Endodermal cell (in vitro differentiated cells): ENCODE data around the gene WDR54. TPM values are rescaled to one million over a fixed set of nuclear protein-coding genes. Genes with fewer than 3 reads are reported as not detected.

Experiments
- DNase-seq: peaks from one replicate; pipeline ENCODE4 v3.0.0-alpha.2; 2017
- H3K27ac ChIP-seq: 2 replicates; pipeline ENCODE4 v1.5.1; 2013; ENCODE audit warnings: mild to moderate bottlenecking, low read depth, low read length, moderate library complexity
- H3K27me3 ChIP-seq: 2 replicates; pipeline ENCODE4 v1.6.1; 2013; ENCODE audit warnings: mild to moderate bottlenecking, low read length, moderate library complexity; ENCODE audit not compliant: insufficient read depth, control insufficient read depth, poor library complexity, severe bottlenecking
- H3K36me3 ChIP-seq: 2 replicates; pipeline ENCODE4 v1.7.0; 2013; ENCODE audit warnings: mild to moderate bottlenecking, low read length, moderate library complexity; ENCODE audit not compliant: control insufficient read depth, insufficient read depth
- H3K4me1 ChIP-seq: one replicate; pipeline ENCODE4 v1.7.0; 2013; ENCODE audit warnings: low read length; ENCODE audit not compliant: control insufficient read depth, insufficient read depth
- H3K4me3 ChIP-seq: 2 replicates; pipeline ENCODE4 v1.5.1; 2013; ENCODE audit warnings: mild to moderate bottlenecking, low read length, moderate library complexity
- H3K9ac ChIP-seq: 2 replicates; pipeline ENCODE4 v1.6.1; 2013; ENCODE audit warnings: mild to moderate bottlenecking, low read length, moderate library complexity; ENCODE audit not compliant: poor library complexity, severe bottlenecking; ENCODE audit errors: extremely low read depth
- H3K9me3 ChIP-seq: 2 replicates; pipeline ENCODE4 v1.6.1; 2013; ENCODE audit warnings: mild to moderate bottlenecking, low read length, moderate library complexity; ENCODE audit not compliant: control insufficient read depth
- H3K27ac Mint-ChIP-seq: 2 replicates; pipeline ENCODE4 v1.8.0; 2020; ENCODE audit warnings: mixed read lengths
- H3K27me3 Mint-ChIP-seq: 2 replicates; pipeline ENCODE4 v1.8.0; 2021; ENCODE audit warnings: mild to moderate bottlenecking, mixed read lengths; ENCODE audit not compliant: insufficient read depth
- H3K36me3 Mint-ChIP-seq: 2 replicates; pipeline ENCODE4 v1.8.0; 2020; ENCODE audit warnings: low read depth, mixed read lengths
- H3K4me1 Mint-ChIP-seq: 2 replicates; pipeline ENCODE4 v1.8.0; 2020; ENCODE audit warnings: mixed read lengths
- H3K4me3 Mint-ChIP-seq: 2 replicates; pipeline ENCODE4 v1.8.0; 2020; ENCODE audit warnings: mild to moderate bottlenecking, moderate library complexity, mixed read lengths
- H3K9me3 Mint-ChIP-seq: 2 replicates; pipeline ENCODE4 v1.8.0; 2020; ENCODE audit warnings: mild to moderate bottlenecking, mixed read lengths
- CTCF ChIP-seq: fragments of 200-600 bp; sonication (generic); conservative IDR thresholded peaks from 2 replicates; pipeline ENCODE4 v1.5.0; 2021; ENCODE audit warnings: antibody characterized with exemption, mild to moderate bottlenecking
- WGBS, 2 experiments: methylation state at CpG; one replicate each; pipeline versions ENCODE4 v1.1.5 to v1.1.7; 2013; ENCODE audit warnings: missing lambda C conversion rate in 2 of 2, mixed read lengths in 1 of 2; ENCODE audit not compliant: insufficient coverage in 1 of 2, insufficient read length in 1 of 2; 5-methylcytosine and 5-hydroxymethylcytosine counted together
- total RNA-seq, 2 donors: library from RNA; stranded (reverse); fragmentation: NEBNext Ultra II Directional in 1 of 2; extraction: Animal tissue kit (Norgen Biotek cat#: 25700) in 1 of 2; gene quantifications; 2 replicates in 1 of 2; 3 replicates in 1 of 2; pipeline ENCODE4 v1.2.1, GENCODE V29; 2021

Gene WDR54
- total RNA-seq, 2 donors from 2014 or later = 43.1 to 69.4 TPM

- H3K4me3 ChIP-seq = no peak overlapping the region
- peaks cover 2% of the 10 kb centered on the region for H3K27me3 Mint-ChIP-seq
- peaks cover under 1% of the 10 kb centered on the region for H3K36me3 ChIP-seq
- H3K4me1 Mint-ChIP-seq = peaks cover 7% of the 10 kb centered on the region
- H3K4me3 Mint-ChIP-seq = no peak overlapping the region
- no peaks in the 10 kb centered on the region for H3K4me1 ChIP-seq
- no peak for TF ChIP-seq CTCF
- no peaks in the 10 kb centered on the region for H3K9me3 ChIP-seq
- no peak overlapping the region for H3K27ac Mint-ChIP-seq
- WGBS, 2 experiments = 88 to 100% methylated on average over 1 of the region's 1 CpG
- H3K36me3 Mint-ChIP-seq = no peaks in the 10 kb centered on the region
- no peaks in the 10 kb centered on the region for H3K27me3 ChIP-seq
- no peak overlapping the region for H3K27ac ChIP-seq
- H3K9me3 Mint-ChIP-seq = no peaks in the 10 kb centered on the region
- H3K9ac ChIP-seq = no peak overlapping the region
- DNase-seq = no peak
These were observed 28.0 kb upstream of the WDR54 start for GRCh38 chr2:74393525-74393924.

DNA sequence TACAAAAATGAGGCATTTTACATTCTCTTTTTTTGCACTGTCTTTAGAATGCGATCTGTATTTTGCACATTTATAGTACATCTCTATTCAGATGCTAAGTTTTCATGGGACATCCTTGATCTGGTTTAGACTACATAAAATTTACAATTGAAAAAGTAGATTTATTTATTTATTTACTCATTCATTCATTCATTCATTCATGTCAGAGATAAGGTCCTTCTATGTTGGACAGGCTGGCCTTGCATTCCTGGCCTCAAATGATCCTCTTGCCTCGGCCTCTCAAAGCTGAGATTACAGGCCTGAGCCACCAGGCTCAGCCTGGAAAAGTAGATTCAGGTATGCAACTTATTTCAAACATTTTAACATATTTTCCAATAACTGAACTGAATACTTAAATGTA, 25.4 kb upstream of the WDR54 start:
- Histone ChIP-seq H3K9me3 (no peaks in the 10 kb centered on the region), H3K4me3 (no peak overlapping the region), H3K9ac (no peak overlapping the region), H3K36me3 (no peaks in the 10 kb centered on the region), H3K27ac (no peak overlapping the region), H3K4me1 (no peaks in the 10 kb centered on the region), H3K27me3 (no peaks in the 10 kb centered on the region)
- no peaks in the 10 kb centered on the region for H3K36me3 Mint-ChIP-seq
- no peak for DNase-seq
- H3K4me3 Mint-ChIP-seq = no peak overlapping the region
- WGBS, 2 experiments = 95 to 100% methylated on average over 1 to 2 of the region's 2 CpGs
- no peak overlapping the region for H3K27ac Mint-ChIP-seq
- H3K9me3 Mint-ChIP-seq = no peaks in the 10 kb centered on the region
- peaks cover 2% of the 10 kb centered on the region for H3K27me3 Mint-ChIP-seq
- no peaks in the 10 kb centered on the region for H3K4me1 Mint-ChIP-seq
- TF ChIP-seq CTCF = no peak

GRCh38 chr2:74399785-74400184, 21.7 kb upstream of the WDR54 start:
- DNase-seq = no peak
- Histone ChIP-seq H3K27me3 (no peaks in the 10 kb centered on the region), H3K9ac (no peak overlapping the region), H3K9me3 (no peaks in the 10 kb centered on the region), H3K4me1 (no peaks in the 10 kb centered on the region), H3K4me3 (no peak overlapping the region), H3K27ac (no peak overlapping the region), H3K36me3 (no peaks in the 10 kb centered on the region)
- H3K9me3 Mint-ChIP-seq = no peaks in the 10 kb centered on the region
- no peaks in the 10 kb centered on the region for H3K4me1 Mint-ChIP-seq
- H3K27me3 Mint-ChIP-seq = no peaks in the 10 kb centered on the region
- H3K36me3 Mint-ChIP-seq = no peaks in the 10 kb centered on the region
- H3K27ac Mint-ChIP-seq = no peak overlapping the region
- TF ChIP-seq CTCF = peak; percentile 79
- no peak overlapping the region for H3K4me3 Mint-ChIP-seq
